ENCODE measurements around the gene FBXO44.

DNA sequence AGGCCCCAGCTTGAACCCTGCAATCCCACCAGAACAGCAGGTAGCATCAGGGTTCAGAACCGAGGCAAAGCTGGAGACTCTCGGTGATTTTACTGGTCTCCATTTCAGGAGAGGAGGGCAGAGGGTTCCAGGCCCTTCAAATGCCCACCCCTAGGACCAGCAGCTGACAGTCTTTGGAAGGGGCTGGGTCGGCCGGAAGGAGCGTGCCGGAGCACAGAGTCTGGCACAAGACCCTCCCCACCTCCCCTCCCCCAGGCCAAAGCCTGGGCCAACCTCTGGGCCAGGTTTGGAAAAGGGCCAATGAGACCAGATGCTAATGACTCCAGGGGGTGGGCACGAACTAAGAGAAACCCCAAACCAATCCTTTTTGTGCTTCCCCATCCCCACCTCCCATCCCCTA is 7.3 kb upstream of the FBXO44 start:
- TF ChIP-seq POLR2A (IDR thresholded peaks at IDR 0.05) = no peak
- TF ChIP-seq, protein P1, sequence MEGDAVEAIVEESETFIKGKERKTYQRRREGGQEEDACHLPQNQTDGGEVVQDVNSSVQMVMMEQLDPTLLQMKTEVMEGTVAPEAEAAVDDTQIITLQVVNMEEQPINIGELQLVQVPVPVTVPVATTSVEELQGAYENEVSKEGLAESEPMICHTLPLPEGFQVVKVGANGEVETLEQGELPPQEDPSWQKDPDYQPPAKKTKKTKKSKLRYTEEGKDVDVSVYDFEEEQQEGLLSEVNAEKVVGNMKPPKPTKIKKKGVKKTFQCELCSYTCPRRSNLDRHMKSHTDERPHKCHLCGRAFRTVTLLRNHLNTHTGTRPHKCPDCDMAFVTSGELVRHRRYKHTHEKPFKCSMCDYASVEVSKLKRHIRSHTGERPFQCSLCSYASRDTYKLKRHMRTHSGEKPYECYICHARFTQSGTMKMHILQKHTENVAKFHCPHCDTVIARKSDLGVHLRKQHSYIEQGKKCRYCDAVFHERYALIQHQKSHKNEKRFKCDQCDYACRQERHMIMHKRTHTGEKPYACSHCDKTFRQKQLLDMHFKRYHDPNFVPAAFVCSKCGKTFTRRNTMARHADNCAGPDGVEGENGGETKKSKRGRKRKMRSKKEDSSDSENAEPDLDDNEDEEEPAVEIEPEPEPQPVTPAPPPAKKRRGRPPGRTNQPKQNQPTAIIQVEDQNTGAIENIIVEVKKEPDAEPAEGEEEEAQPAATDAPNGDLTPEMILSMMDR (IDR thresholded peaks at IDR 0.05) = no peak
- TF ChIP-seq EP300 (IDR thresholded peaks at IDR 0.05) = no peak

Data from upper lobe of left lung (tissue), 4 donors.